ENCODE data around the gene TMEM143.
"Not testable (repeated sequence)": the region's sequence is repeated elsewhere in the genome, so short reads cannot be mapped to it uniquely, and the experiment has no call there.

The TMEM143 gene

DNA sequence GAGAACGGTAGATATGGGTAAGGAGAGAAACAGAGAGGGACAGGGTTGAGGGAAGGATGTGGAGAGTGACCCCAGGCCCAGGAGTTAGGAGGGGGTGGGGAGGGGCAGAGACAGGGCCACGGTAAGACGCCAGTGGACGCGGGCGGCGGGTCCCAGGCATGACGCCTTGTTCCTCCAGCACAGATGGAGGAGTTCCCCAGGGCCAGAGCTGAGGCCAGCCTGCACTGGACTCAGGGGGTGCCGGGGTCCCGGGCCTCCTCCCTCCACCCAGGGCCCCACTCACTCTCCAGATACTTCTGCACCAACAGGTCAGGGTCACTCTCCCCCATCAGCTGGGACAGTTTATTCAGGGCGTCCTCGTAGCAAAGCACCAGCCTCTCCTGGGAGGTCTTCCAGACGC is 60.4 kb downstream of the TMEM143 start:
- H3K27me3 ChIP-seq (ENCODE audit: control insufficient read depth, insufficient read depth, low read length) = no peaks in the 10 kb centered on the region
- H3K4me3 ChIP-seq (ENCODE audit: low read depth, low read length) = no peak overlapping the region
- no peak overlapping the region for H3K27ac ChIP-seq (ENCODE audit: low read depth, low read length)
- no peaks in the 10 kb centered on the region for H3K9me3 ChIP-seq (ENCODE audit: control insufficient read depth, insufficient read depth, low read length)
- H3K4me1 ChIP-seq (ENCODE audit: control insufficient read depth, insufficient read depth, low read length) = no peaks in the 10 kb centered on the region
- no peak overlapping the region for H3K9ac ChIP-seq (ENCODE audit: low read depth, low read length)
- H3K36me3 ChIP-seq (ENCODE audit: control insufficient read depth, insufficient read depth, low read length) = no peaks in the 10 kb centered on the region

- no peaks in the 10 kb centered on the region for H3K9me3 ChIP-seq (ENCODE audit: control insufficient read depth, insufficient read depth, low read length)
- H3K27ac ChIP-seq (ENCODE audit: low read depth, low read length) = no peak overlapping the region
- H3K36me3 ChIP-seq (ENCODE audit: control insufficient read depth, insufficient read depth, low read length) = no peaks in the 10 kb centered on the region
- H3K4me3 ChIP-seq (ENCODE audit: low read depth, low read length) = no peak overlapping the region
- H3K9ac ChIP-seq (ENCODE audit: low read depth, low read length) = no peak overlapping the region
- H3K4me1 ChIP-seq (ENCODE audit: control insufficient read depth, insufficient read depth, low read length) = no peaks in the 10 kb centered on the region
- H3K27me3 ChIP-seq (ENCODE audit: control insufficient read depth, insufficient read depth, low read length) = no peaks in the 10 kb centered on the region
These were observed 61.2 kb downstream of the TMEM143 start for GRCh38 chr19:48302600-48302959.

GRCh38 chr19:48301886-48302599 is 61.7 kb downstream of the TMEM143 start:
- Histone ChIP-seq H3K9ac (ENCODE audit: low read depth, low read length) (no peak overlapping the region), H3K4me1 (ENCODE audit: control insufficient read depth, insufficient read depth, low read length) (no peaks in the 10 kb centered on the region)

GRCh38 chr19:48297975-48298374 is 65.8 kb downstream of the TMEM143 start:
- Histone ChIP-seq H3K36me3 (ENCODE audit: control insufficient read depth, insufficient read depth, low read length) (no peaks in the 10 kb centered on the region), H3K9ac (ENCODE audit: low read depth, low read length) (no peak overlapping the region), H3K4me1 (ENCODE audit: control insufficient read depth, insufficient read depth, low read length) (no peaks in the 10 kb centered on the region)

More at GRCh38 chr19:48301886-48302599, 61.7 kb downstream of the TMEM143 start:
- no peaks in the 10 kb centered on the region for H3K36me3 ChIP-seq (ENCODE audit: control insufficient read depth, insufficient read depth, low read length)
- H3K27me3 ChIP-seq (ENCODE audit: control insufficient read depth, insufficient read depth, low read length) = no peaks in the 10 kb centered on the region
- H3K27ac ChIP-seq (ENCODE audit: low read depth, low read length) = no peak overlapping the region
- H3K9me3 ChIP-seq (ENCODE audit: control insufficient read depth, insufficient read depth, low read length) = no peaks in the 10 kb centered on the region
- no peak overlapping the region for H3K4me3 ChIP-seq (ENCODE audit: low read depth, low read length)

GRCh38 chr19:48296963-48297734 is 66.6 kb downstream of the TMEM143 start:
- Histone ChIP-seq H3K9ac (ENCODE audit: low read depth, low read length) (no peak overlapping the region), H3K4me1 (ENCODE audit: control insufficient read depth, insufficient read depth, low read length) (no peaks in the 10 kb centered on the region), H3K4me3 (ENCODE audit: low read depth, low read length) (no peak overlapping the region), H3K27me3 (ENCODE audit: control insufficient read depth, insufficient read depth, low read length) (no peaks in the 10 kb centered on the region), H3K27ac (ENCODE audit: low read depth, low read length) (no peak overlapping the region), H3K36me3 (ENCODE audit: control insufficient read depth, insufficient read depth, low read length) (no peaks in the 10 kb centered on the region), H3K9me3 (ENCODE audit: control insufficient read depth, insufficient read depth, low read length) (no peaks in the 10 kb centered on the region)

More at GRCh38 chr19:48297975-48298374, 65.8 kb downstream of the TMEM143 start:
- H3K27ac ChIP-seq (ENCODE audit: low read depth, low read length) = no peak overlapping the region
- no peaks in the 10 kb centered on the region for H3K9me3 ChIP-seq (ENCODE audit: control insufficient read depth, insufficient read depth, low read length)
- no peaks in the 10 kb centered on the region for H3K27me3 ChIP-seq (ENCODE audit: control insufficient read depth, insufficient read depth, low read length)
- H3K4me3 ChIP-seq (ENCODE audit: low read depth, low read length) = no peak overlapping the region

DNA sequence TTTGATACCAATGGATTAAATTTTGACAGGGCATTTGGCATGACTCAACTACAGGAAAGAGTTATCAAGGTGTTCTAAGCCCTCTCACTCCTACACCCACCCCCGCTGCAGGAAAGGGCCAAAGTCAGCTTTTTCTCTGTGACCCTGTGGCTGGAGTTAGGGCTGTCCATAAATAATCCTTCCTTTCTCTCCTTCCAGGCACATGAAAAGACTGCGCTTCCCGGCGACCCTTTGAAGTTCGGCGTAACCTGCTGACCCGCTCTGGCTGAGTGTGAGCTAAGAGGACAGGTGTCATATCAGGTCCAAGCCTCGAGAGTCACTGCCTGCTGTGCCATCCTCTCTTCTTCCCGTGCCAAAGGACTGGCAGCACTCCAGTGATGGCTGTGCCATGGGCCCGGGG is 68.3 kb downstream of the TMEM143 start:
- Histone ChIP-seq H3K9me3 (ENCODE audit: control insufficient read depth, insufficient read depth, low read length) (no peaks in the 10 kb centered on the region), H3K9ac (ENCODE audit: low read depth, low read length) (no peak overlapping the region), H3K4me1 (ENCODE audit: control insufficient read depth, insufficient read depth, low read length) (0 out of 2 replicates have a peak, but pooled peaks cover 4% of the 10 kb centered on the region), H3K27me3 (ENCODE audit: control insufficient read depth, insufficient read depth, low read length) (no peaks in the 10 kb centered on the region), H3K4me3 (ENCODE audit: low read depth, low read length) (no peak overlapping the region), H3K36me3 (ENCODE audit: control insufficient read depth, insufficient read depth, low read length) (no peaks in the 10 kb centered on the region), H3K27ac (ENCODE audit: low read depth, low read length) (no peak overlapping the region)

- no peak overlapping the region for H3K9ac ChIP-seq (ENCODE audit: low read depth, low read length)
- no peak overlapping the region for H3K27ac ChIP-seq (ENCODE audit: low read depth, low read length)
- H3K36me3 ChIP-seq (ENCODE audit: control insufficient read depth, insufficient read depth, low read length) = peaks cover 7% of the 10 kb centered on the region
- peaks cover 7% of the 10 kb centered on the region; the same call in 1 of the 2 replicates for H3K4me1 ChIP-seq (ENCODE audit: control insufficient read depth, insufficient read depth, low read length)
- no peak overlapping the region for H3K4me3 ChIP-seq (ENCODE audit: low read depth, low read length)
- no peaks in the 10 kb centered on the region for H3K9me3 ChIP-seq (ENCODE audit: control insufficient read depth, insufficient read depth, low read length)
- no peaks in the 10 kb centered on the region for H3K27me3 ChIP-seq (ENCODE audit: control insufficient read depth, insufficient read depth, low read length)
These were observed 70.9 kb downstream of the TMEM143 start for GRCh38 chr19:48292798-48293197.

DNA sequence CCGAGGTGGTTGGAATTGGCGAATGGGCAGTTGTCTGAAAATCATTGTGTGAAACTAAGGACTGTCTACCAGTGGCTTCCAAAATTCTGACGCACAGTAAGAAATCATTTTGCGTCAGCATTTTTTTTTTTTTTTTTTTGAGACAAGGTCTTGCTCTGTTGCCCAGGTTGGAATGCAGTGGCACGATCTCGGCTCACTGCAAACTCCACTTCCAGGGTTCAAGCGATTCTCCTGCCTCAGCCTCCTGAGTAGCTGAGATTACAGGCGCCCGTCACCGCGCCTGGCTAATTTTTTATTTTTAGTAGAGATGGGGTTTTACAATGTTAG is 72.3 kb downstream of the TMEM143 start:
- H3K27me3 ChIP-seq (ENCODE audit: control insufficient read depth, insufficient read depth, low read length); H3K4me3 ChIP-seq (ENCODE audit: low read depth, low read length); H3K9ac ChIP-seq (ENCODE audit: low read depth, low read length): not testable (repeated sequence)

GRCh38 chr19:48290771-48291488 is 72.8 kb downstream of the TMEM143 start:
- no peaks in the 10 kb centered on the region for H3K27me3 ChIP-seq (ENCODE audit: control insufficient read depth, insufficient read depth, low read length)
- peaks cover 5% of the 10 kb centered on the region; the same call in 1 of the 2 replicates for H3K9me3 ChIP-seq (ENCODE audit: control insufficient read depth, insufficient read depth, low read length)
- peak overlapping the region; percentile 61; the same call in 1 of the 2 replicates for H3K9ac ChIP-seq (ENCODE audit: low read depth, low read length)
- peak overlapping the region; percentile 58 for H3K4me3 ChIP-seq (ENCODE audit: low read depth, low read length)
- peaks cover 7% of the 10 kb centered on the region; the same call in 1 of the 2 replicates for H3K4me1 ChIP-seq (ENCODE audit: control insufficient read depth, insufficient read depth, low read length)
- peaks cover 23% of the 10 kb centered on the region for H3K36me3 ChIP-seq (ENCODE audit: control insufficient read depth, insufficient read depth, low read length)
- peak overlapping the region; percentile 93 for H3K27ac ChIP-seq (ENCODE audit: low read depth, low read length)

More for the DNA sequence above, 72.3 kb downstream of the TMEM143 start:
- peaks cover 18% of the 10 kb centered on the region for H3K36me3 ChIP-seq (ENCODE audit: control insufficient read depth, insufficient read depth, low read length)
- not testable (repeated sequence) for H3K9me3 ChIP-seq (ENCODE audit: control insufficient read depth, insufficient read depth, low read length); H3K27ac ChIP-seq (ENCODE audit: low read depth, low read length); H3K4me1 ChIP-seq (ENCODE audit: control insufficient read depth, insufficient read depth, low read length)

- Histone ChIP-seq H3K36me3 (ENCODE audit: control insufficient read depth, insufficient read depth, low read length) (peaks cover 29% of the 10 kb centered on the region), H3K4me1 (ENCODE audit: control insufficient read depth, insufficient read depth, low read length) (peaks cover 7% of the 10 kb centered on the region; the same call in 1 of the 2 replicates), H3K9ac (ENCODE audit: low read depth, low read length) (no peak overlapping the region), H3K9me3 (ENCODE audit: control insufficient read depth, insufficient read depth, low read length) (peaks cover 5% of the 10 kb centered on the region; the same call in 1 of the 2 replicates), H3K27ac (ENCODE audit: low read depth, low read length) (peak overlapping the region; percentile 93), H3K4me3 (ENCODE audit: low read depth, low read length) (peak overlapping the region; percentile 58), H3K27me3 (ENCODE audit: control insufficient read depth, insufficient read depth, low read length) (no peaks in the 10 kb centered on the region)
These were observed 73.4 kb downstream of the TMEM143 start for GRCh38 chr19:48290401-48290770.

Measured in HUES48 (cell line).